Liver (tissue), 3 donors: Measurements from ENCODE around the gene ACP5.

Experiments
- EGR1 ChIP-seq, 2 donors: IDR thresholded peaks; 2 replicates each; pipeline ENCODE4 v1.6.1; 2016 to 2018; ENCODE audit warnings: antibody characterized with exemption in 2 of 2, low read depth in 2 of 2
- FOXA1 ChIP-seq: IDR thresholded peaks from 2 replicates; pipeline ENCODE4 v1.6.1; 2016; ENCODE audit warnings: antibody characterized with exemption
- GABPA ChIP-seq, 2 donors: IDR thresholded peaks in 1 of 2; conservative IDR thresholded peaks in 1 of 2; 2 replicates each; pipeline ENCODE4 v1.6.1; 2016; ENCODE audit warnings: antibody characterized with exemption in 2 of 2, mild to moderate bottlenecking in 1 of 2, moderate library complexity in 1 of 2
- JUND ChIP-seq, 2 donors: IDR thresholded peaks; 2 replicates each; pipeline ENCODE4 v1.6.1; 2016; ENCODE audit warnings: antibody characterized with exemption in 2 of 2
- RAD21 ChIP-seq, 2 donors: IDR thresholded peaks; 2 replicates each; pipeline ENCODE4 v1.6.1; 2016; ENCODE audit warnings: antibody characterized with exemption in 2 of 2, mild to moderate bottlenecking in 2 of 2
- REST ChIP-seq: IDR thresholded peaks from 2 replicates; pipeline ENCODE4 v1.6.1; 2016; ENCODE audit warnings: antibody characterized with exemption, mild to moderate bottlenecking
- RXRA ChIP-seq, 2 donors: IDR thresholded peaks; 2 replicates each; pipeline ENCODE4 v1.6.1; 2017 to 2018; ENCODE audit warnings: antibody characterized with exemption in 2 of 2, mild to moderate bottlenecking in 1 of 2
- TAF1 ChIP-seq: conservative IDR thresholded peaks from 2 replicates; pipeline ENCODE4 v1.6.1; 2016; ENCODE audit warnings: antibody characterized with exemption, mild to moderate bottlenecking
- YY1 ChIP-seq: IDR thresholded peaks from 2 replicates; pipeline ENCODE4 v1.6.1; 2016; ENCODE audit warnings: antibody characterized with exemption, mild to moderate bottlenecking
- ZBTB33 ChIP-seq: IDR thresholded peaks from 2 replicates; pipeline ENCODE4 v1.6.1; 2016; ENCODE audit warnings: antibody characterized with exemption
- TF ChIP-seq, protein P1 (sequence below): fragments of 150-350 bp; IDR thresholded peaks from 2 replicates; pipeline ENCODE4 v1.5.1; 2017; ENCODE audit warnings: improper control_type of control experiment, low read depth, low read length; ENCODE audit not compliant: missing input control
- TF ChIP-seq, protein P2 (sequence below): IDR thresholded peaks from 2 replicates; pipeline ENCODE4 v1.6.1; 2016; ENCODE audit warnings: antibody characterized with exemption
- TF ChIP-seq, protein P3 (sequence below): IDR thresholded peaks from 2 replicates; pipeline ENCODE4 v1.6.1; 2016; ENCODE audit warnings: antibody characterized with exemption
- donor health status: healthy.
- donor health status: healthy.

DNA sequence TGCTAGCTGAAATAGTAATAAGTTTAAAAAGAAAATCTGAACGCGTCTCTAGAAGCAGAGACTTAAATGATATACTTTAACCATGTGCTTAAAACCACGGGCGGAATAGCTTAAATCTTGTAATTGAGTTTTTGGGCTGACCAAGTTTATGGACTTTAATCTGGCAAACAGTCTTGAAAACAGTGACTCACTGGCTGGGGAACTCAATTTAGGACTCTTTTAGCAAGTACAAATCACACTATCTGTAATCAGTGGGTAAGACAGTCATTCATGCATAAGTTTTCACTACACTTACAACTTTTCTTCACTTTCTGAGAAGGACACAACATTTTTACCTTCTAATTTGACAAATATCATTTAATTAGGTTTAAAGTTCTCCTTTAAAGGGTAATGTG, 46.6 kb upstream of the ACP5 start:
- TF ChIP-seq, protein P1, sequence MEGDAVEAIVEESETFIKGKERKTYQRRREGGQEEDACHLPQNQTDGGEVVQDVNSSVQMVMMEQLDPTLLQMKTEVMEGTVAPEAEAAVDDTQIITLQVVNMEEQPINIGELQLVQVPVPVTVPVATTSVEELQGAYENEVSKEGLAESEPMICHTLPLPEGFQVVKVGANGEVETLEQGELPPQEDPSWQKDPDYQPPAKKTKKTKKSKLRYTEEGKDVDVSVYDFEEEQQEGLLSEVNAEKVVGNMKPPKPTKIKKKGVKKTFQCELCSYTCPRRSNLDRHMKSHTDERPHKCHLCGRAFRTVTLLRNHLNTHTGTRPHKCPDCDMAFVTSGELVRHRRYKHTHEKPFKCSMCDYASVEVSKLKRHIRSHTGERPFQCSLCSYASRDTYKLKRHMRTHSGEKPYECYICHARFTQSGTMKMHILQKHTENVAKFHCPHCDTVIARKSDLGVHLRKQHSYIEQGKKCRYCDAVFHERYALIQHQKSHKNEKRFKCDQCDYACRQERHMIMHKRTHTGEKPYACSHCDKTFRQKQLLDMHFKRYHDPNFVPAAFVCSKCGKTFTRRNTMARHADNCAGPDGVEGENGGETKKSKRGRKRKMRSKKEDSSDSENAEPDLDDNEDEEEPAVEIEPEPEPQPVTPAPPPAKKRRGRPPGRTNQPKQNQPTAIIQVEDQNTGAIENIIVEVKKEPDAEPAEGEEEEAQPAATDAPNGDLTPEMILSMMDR: no peak
- no peak for TF ChIP-seq RAD21 (IDR thresholded peaks at IDR 0.05)
- no peak for TF ChIP-seq EGR1 (IDR thresholded peaks at IDR 0.05; ENCODE audit: low read depth in 2 of 2)
- peak; percentile 84 to 87 for TF ChIP-seq JUND (IDR thresholded peaks at IDR 0.05)
- no peak for TF ChIP-seq GABPA (IDR thresholded peaks at IDR 0.05 in 1 of 2, conservative IDR thresholded peaks at IDR 0.05 in 1 of 2)
- TF ChIP-seq, protein P2, sequence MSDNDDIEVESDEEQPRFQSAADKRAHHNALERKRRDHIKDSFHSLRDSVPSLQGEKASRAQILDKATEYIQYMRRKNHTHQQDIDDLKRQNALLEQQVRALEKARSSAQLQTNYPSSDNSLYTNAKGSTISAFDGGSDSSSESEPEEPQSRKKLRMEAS: no peak
- no peak for TF ChIP-seq FOXA1
- no peak for TF ChIP-seq TAF1
- TF ChIP-seq ZBTB33: no peak
- TF ChIP-seq, protein P3, sequence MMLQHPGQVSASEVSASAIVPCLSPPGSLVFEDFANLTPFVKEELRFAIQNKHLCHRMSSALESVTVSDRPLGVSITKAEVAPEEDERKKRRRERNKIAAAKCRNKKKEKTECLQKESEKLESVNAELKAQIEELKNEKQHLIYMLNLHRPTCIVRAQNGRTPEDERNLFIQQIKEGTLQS: peak; percentile 61
- TF ChIP-seq YY1: no peak
- TF ChIP-seq REST: peak; percentile 8
- no peak for TF ChIP-seq RXRA (IDR thresholded peaks at IDR 0.05)
